OCI-LY7 (cell line): ENCODE data around the gene BFSP1. TPM values are rescaled to one million over a fixed set of nuclear protein-coding genes. Genes with fewer than 3 reads are reported as not detected.

ENCODE experiments used
- BruUV-seq: library from RNA; stranded (reverse); fragments of 400-500 nt; replicated peaks from 2 replicates; lab custom pipeline; 2021; lab: Mats Ljungman, UMichigan
- CTCF ChIA-PET: fragments of 300-600 bp; sonication (Branson Sonifier 250); formaldehyde crosslinking; loops from one replicate; lab custom pipeline; 2022; ENCODE audit warnings: antibody characterized with exemption; ENCODE audit not compliant: unreplicated experiment; lab: Charles Lee
- POLR2A ChIA-PET: fragments of 300-600 bp; sonication (Branson Sonifier 250); formaldehyde crosslinking; loops from one replicate; lab custom pipeline; 2022; ENCODE audit warnings: antibody characterized with exemption; lab: Charles Lee
- DNase-seq: peaks from one replicate; pipeline ENCODE4 v3.0.0-alpha.2; 2015; ENCODE audit warnings: low spot score
- H2AFZ ChIP-seq: fragments of 200-600 bp; sonication (generic), shearing (Covaris generic); 2 replicates; pipeline ENCODE4 v1.6.1; 2014; ENCODE audit warnings: mild to moderate bottlenecking, antibody characterized with exemption, low read length, moderate library complexity
- H3K27ac ChIP-seq: fragments of 200-600 bp; sonication (generic); 2 replicates; pipeline ENCODE4 v1.5.1; 2014; ENCODE audit warnings: mixed run types, low read depth, mild to moderate bottlenecking, moderate library complexity, low read length, inconsistent platforms; ENCODE audit not compliant: poor library complexity, severe bottlenecking
- H3K36me3 ChIP-seq: fragments of 200-600 bp; sonication (generic); 2 replicates; pipeline ENCODE4 v1.6.1; 2014; ENCODE audit warnings: mild to moderate bottlenecking, antibody characterized with exemption, low read length, moderate library complexity, mixed read lengths; ENCODE audit not compliant: insufficient read depth
- H3K4me1 ChIP-seq: fragments of 200-600 bp; sonication (generic); 2 replicates; pipeline ENCODE4 v1.5.1; 2014; ENCODE audit warnings: mild to moderate bottlenecking, low read length; ENCODE audit not compliant: insufficient read depth, poor library complexity, severe bottlenecking
- H3K4me2 ChIP-seq: fragments of 200-600 bp; sonication (generic); 2 replicates; pipeline ENCODE4 v1.6.1; 2014; ENCODE audit warnings: mild to moderate bottlenecking, low read length
- H3K4me3 ChIP-seq: fragments of 200-600 bp; sonication (generic); 2 replicates; pipeline ENCODE4 v1.5.1; 2014; ENCODE audit warnings: mild to moderate bottlenecking, low read depth, low read length; ENCODE audit not compliant: poor library complexity, severe bottlenecking
- H3K79me2 ChIP-seq: fragments of 200-600 bp; sonication (generic); 2 replicates; pipeline ENCODE4 v1.6.1; 2016; ENCODE audit warnings: low read depth, mild to moderate bottlenecking, low read length, moderate library complexity, mixed read lengths; ENCODE audit not compliant: insufficient read depth
- H3K9me2 ChIP-seq: fragments of 200-600 bp; sonication (generic); 2 replicates; pipeline ENCODE4 v1.6.1; 2016; ENCODE audit warnings: mild to moderate bottlenecking, low read length, mixed read lengths; ENCODE audit not compliant: insufficient read depth
- H3K9me3 ChIP-seq: fragments of 200-600 bp; sonication (generic); 2 replicates; pipeline ENCODE4 v1.6.1; 2014; ENCODE audit warnings: mild to moderate bottlenecking, mixed run types, low read length, mixed read lengths
- H4K20me1 ChIP-seq: fragments of 200-600 bp; sonication (generic); 2 replicates; pipeline ENCODE4 v1.6.1; 2014; ENCODE audit warnings: mild to moderate bottlenecking, antibody characterized with exemption, low read length, moderate library complexity, mixed read lengths; ENCODE audit not compliant: insufficient read depth
- CTCF ChIP-seq: fragments of 200-600 bp; sonication (generic); conservative IDR thresholded peaks from 2 replicates; pipeline ENCODE4 v1.5.1; 2014; ENCODE audit warnings: mild to moderate bottlenecking, antibody characterized with exemption, low read length, moderate library complexity, mixed read lengths
- EZH2phosphoT487 ChIP-seq: fragments of 200-600 bp; sonication (generic); IDR thresholded peaks from 2 replicates; pipeline ENCODE4 v1.6.1; 2018; ENCODE audit warnings: low read depth, borderline replicate concordance, mild to moderate bottlenecking, mixed run types, antibody characterized with exemption, low read length, moderate library complexity, mixed read lengths
- intact Hi-C: fragments of 100-400 bp; cut with micrococcal nuclease; formaldehyde crosslinking; loops from one replicate; pipeline ENCODE4 v1.10.0; 2022; ENCODE audit not compliant: unreplicated experiment
- total RNA-seq, 2 experiments: library from RNA; depleted of rRNA in 1 of 2; stranded (reverse); fragments of >200 nt in 1 of 2; shearing (Covaris generic) in 1 of 2; gene quantifications; 2 replicates each; pipeline ENCODE4 v1.2.3, GENCODE V29; 2014 to 2022

Gene BFSP1
- total RNA-seq, 2 experiments from 2014 or later: not detected

DNA sequence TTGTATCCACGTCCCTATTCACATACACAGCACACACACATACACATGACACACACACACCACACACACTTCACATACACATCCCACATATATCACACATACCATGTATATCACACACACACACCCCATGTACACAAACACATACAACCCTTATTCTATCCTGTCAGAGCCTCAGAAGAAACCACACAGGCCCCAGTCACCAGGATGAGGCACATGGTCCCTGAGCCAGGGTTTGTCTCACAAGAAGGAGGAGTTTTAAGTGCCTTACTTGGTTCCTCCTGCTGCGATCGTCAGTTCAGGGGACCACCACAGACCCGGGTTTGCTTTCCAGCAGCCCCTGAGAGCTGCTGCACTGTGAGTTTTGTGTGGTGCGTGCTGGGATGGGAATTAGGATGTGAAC lies 23.6 kb downstream of the BFSP1 start:
- intact Hi-C loops: loop anchor here (10.0 kb wide), 1 partner anchor 627 kb away; the partner anchor contains the start of genes KAT14 and PET117
- no peaks in the 10 kb centered on the region for H3K9me2 ChIP-seq
- no peak overlapping the region for H2AFZ ChIP-seq
- POLR2A ChIA-PET: interaction anchor here (0.9 to 1.0 kb wide), 2 partner anchors 8 to 451 kb away, joined by 3 to 5 read pairs; no protein-coding TSS in a partner anchor
- no peak for DNase-seq
- CTCF ChIA-PET: no interaction called here
- H3K79me2 ChIP-seq: no peaks in the 10 kb centered on the region
- no peak overlapping the region for H3K4me2 ChIP-seq
- H3K36me3 ChIP-seq: no peaks in the 10 kb centered on the region
- no peaks in the 10 kb centered on the region for H3K9me3 ChIP-seq
- H3K27ac ChIP-seq: no peak overlapping the region
- H3K4me3 ChIP-seq: no peak overlapping the region
- TF ChIP-seq EZH2phosphoT487: no peak
- TF ChIP-seq CTCF: no peak
- no TSS peak for BruUV-seq
- no peaks in the 10 kb centered on the region for H4K20me1 ChIP-seq
- H3K4me1 ChIP-seq: peaks cover 13% of the 10 kb centered on the region

GRCh38 chr20:17507032-17507431 lies 24.1 kb downstream of the BFSP1 start:
- ChIA-PET POLR2A (no interaction called here), CTCF (no interaction called here)
- DNase-seq: no peak
- BruUV-seq: no TSS peak
- TF ChIP-seq EZH2phosphoT487: no peak
- TF ChIP-seq CTCF: no peak
- no peaks in the 10 kb centered on the region for H3K9me3 ChIP-seq
- no peak overlapping the region for H3K27ac ChIP-seq
- no peaks in the 10 kb centered on the region for H3K36me3 ChIP-seq
- H3K4me3 ChIP-seq: no peak overlapping the region
- H3K79me2 ChIP-seq: no peaks in the 10 kb centered on the region
- peaks cover 13% of the 10 kb centered on the region for H3K4me1 ChIP-seq
- H3K4me2 ChIP-seq: no peak overlapping the region
- no peaks in the 10 kb centered on the region for H4K20me1 ChIP-seq
- intact Hi-C loops: loop anchor here (10.0 kb wide), 1 partner anchor 628 kb away; the partner anchor contains the start of genes KAT14 and PET117
- H3K9me2 ChIP-seq: no peaks in the 10 kb centered on the region
- H2AFZ ChIP-seq: no peak overlapping the region
